ENCODE data around the gene MAP2K4.

The MAP2K4 gene

DNA sequence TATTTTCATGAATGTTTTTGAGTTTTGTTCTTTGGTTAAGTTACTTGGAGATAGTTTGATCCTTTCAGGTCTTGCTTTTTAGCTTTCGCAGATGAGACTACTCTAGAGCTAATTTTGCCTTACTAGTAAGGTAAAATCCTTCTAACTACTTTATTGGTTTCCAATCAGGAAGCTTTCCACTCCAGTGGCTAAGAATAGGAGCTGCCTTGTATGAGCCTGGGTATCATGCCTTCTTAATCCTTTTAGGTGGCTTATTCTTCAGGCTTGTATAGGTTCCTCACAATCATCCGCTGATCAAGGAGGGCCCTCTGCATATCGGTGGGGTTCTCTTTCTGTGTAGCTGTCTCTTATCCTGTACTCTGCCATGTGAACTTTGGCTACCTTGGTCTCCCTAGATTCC, 53.7 kb downstream of the MAP2K4 start:
- DNase-seq (ENCODE audit: low spot score), result no peak
- in situ Hi-C loops (cut with MboI; ENCODE audit: low pct_unique_long_range_greater_than_20kb, low sequenced_read_pairs, unreplicated experiment), result no loop called here
- no peak for TF ChIP-seq CTCF (IDR thresholded peaks at IDR 0.05; ENCODE audit: extremely low read depth, insufficient read depth, missing control alignments)

GRCh38 chr17:12077773-12078172, 57.1 kb downstream of the MAP2K4 start:
- in situ Hi-C loops (cut with MboI; ENCODE audit: low pct_unique_long_range_greater_than_20kb, low sequenced_read_pairs, unreplicated experiment), result no loop called here
- TF ChIP-seq CTCF (IDR thresholded peaks at IDR 0.05; ENCODE audit: extremely low read depth, insufficient read depth, missing control alignments), result no peak

GRCh38 chr17:12078791-12079190, 58.1 kb downstream of the MAP2K4 start:
- no peak for DNase-seq (ENCODE audit: low spot score)
- in situ Hi-C loops (cut with MboI; ENCODE audit: low pct_unique_long_range_greater_than_20kb, low sequenced_read_pairs, unreplicated experiment), result no loop called here
- no peak for TF ChIP-seq CTCF (IDR thresholded peaks at IDR 0.05; ENCODE audit: extremely low read depth, insufficient read depth, missing control alignments)

More at GRCh38 chr17:12077773-12078172, 57.1 kb downstream of the MAP2K4 start:
- DNase-seq (ENCODE audit: low spot score), result no peak

DNA sequence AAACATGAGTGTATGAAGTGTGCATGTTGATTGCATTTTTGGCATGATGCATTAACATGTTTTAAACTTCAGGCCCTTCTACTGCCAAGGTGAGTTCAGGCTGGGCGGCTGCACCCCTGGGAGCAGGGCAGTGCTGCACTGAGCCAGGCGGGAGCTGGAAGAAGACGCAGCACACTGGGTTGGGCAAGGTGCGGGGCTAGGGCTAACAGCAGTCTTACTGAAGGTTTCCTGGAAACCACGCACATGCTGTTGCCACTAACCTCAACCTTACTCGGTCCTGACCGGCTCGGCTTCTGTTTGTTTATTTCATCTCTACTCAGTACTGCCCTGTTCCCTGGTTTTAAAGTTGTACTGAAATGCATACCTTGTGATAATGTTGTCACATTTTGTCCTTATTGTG, 61.0 kb downstream of the MAP2K4 start:
- in situ Hi-C loops (cut with MboI; ENCODE audit: low pct_unique_long_range_greater_than_20kb, low sequenced_read_pairs, unreplicated experiment), result no loop called here
- no peak for DNase-seq (ENCODE audit: low spot score)

GRCh38 chr17:12085076-12085949, 64.6 kb downstream of the MAP2K4 start:
- DNase-seq (ENCODE audit: low spot score), result no peak
- no peak for TF ChIP-seq CTCF (IDR thresholded peaks at IDR 0.05; ENCODE audit: extremely low read depth, insufficient read depth, missing control alignments)
- in situ Hi-C loops (cut with MboI; ENCODE audit: low pct_unique_long_range_greater_than_20kb, low sequenced_read_pairs, unreplicated experiment), result no loop called here

More for the DNA sequence above, 61.0 kb downstream of the MAP2K4 start:
- no peak for TF ChIP-seq CTCF (IDR thresholded peaks at IDR 0.05; ENCODE audit: extremely low read depth, insufficient read depth, missing control alignments)

GRCh38 chr17:12088035-12088434, 67.4 kb downstream of the MAP2K4 start:
- in situ Hi-C loops (cut with MboI; ENCODE audit: low pct_unique_long_range_greater_than_20kb, low sequenced_read_pairs, unreplicated experiment), result no loop called here
- no peak for DNase-seq (ENCODE audit: low spot score)
- TF ChIP-seq CTCF (IDR thresholded peaks at IDR 0.05; ENCODE audit: extremely low read depth, insufficient read depth, missing control alignments), result no peak

Data from GM13977 (cell line).